HG02678 (cell line): ENCODE results near the gene SCARF1.
A peak's percentile ranks its signal among the peaks of the same experiment; 100 is the strongest.

ENCODE experiments used
- ATAC-seq: cut with Tn5 transposase; IDR thresholded peaks from one replicate; pipeline ENCODE4 v1.9.1; 2021; ENCODE audit warnings: mild to moderate bottlenecking, moderate library complexity; ENCODE audit not compliant: unreplicated experiment

The SCARF1 gene

DNA sequence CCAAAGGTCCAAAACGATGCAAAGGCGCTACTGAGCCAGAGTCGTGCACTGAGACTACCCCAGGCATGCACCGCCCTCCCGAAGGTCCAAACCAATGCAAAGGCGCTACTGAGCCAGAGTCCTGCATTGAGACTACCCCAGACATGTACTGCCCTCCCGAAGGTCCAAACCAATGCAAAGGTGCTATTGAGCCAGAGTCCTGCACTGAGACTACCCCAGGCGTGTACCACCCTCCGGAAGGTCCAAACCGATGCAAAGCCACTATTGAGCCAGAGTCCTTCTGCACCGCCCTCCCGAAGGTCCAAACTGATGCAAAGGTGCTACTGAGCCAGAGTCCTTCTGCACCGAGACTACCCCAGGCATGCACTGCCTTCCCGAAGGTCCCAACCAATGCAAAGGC, 44.0 kb downstream of the SCARF1 start:
- ATAC-seq, result no peak

DNA sequence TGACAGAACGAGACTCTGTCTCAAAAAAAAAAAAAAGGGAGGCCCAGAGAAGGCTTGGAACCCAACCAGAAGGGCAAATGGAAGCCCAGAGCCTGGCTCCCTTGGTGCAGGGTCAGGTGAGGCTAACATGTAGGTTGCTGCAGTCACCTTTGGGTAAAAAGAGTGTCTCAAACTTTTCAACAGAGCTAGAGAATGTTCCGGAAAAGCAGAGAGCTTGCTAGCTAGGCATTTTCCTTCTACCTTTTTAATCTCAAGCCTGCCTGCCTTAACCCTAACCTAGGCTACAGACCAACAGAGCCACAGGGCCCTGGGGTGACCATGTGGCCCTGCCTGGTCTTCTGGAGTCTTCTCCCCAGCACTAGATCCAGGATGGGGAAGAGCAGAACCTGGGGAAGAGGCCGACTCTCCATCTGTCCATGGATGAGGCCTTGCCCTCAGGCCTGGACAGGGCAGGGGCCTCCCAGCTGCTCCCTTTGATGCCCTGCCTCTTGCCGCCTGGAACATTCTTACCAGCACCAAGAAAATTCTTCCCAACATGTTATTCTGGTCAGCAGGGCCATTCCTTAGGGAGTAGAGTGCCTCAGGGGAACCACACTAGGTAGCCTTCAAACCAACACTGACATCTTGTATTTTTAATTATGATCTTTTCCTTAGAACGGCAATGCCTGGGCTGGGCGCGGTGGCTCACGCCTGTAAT, 47.0 kb downstream of the SCARF1 start:
- no peak for ATAC-seq

GRCh38 chr17:1597861-1598342, 47.6 kb downstream of the SCARF1 start:
- no peak for ATAC-seq

- no peak for ATAC-seq
Measured at GRCh38 chr17:1593630-1593931, 52.0 kb downstream of the SCARF1 start.

GRCh38 chr17:1592751-1593629, 52.5 kb downstream of the SCARF1 start:
- ATAC-seq, result peak; percentile 78

GRCh38 chr17:1591474-1592090, 54.0 kb downstream of the SCARF1 start:
- ATAC-seq, result no peak

- ATAC-seq, result no peak
Measured at GRCh38 chr17:1590747-1591473, 54.6 kb downstream of the SCARF1 start.

DNA sequence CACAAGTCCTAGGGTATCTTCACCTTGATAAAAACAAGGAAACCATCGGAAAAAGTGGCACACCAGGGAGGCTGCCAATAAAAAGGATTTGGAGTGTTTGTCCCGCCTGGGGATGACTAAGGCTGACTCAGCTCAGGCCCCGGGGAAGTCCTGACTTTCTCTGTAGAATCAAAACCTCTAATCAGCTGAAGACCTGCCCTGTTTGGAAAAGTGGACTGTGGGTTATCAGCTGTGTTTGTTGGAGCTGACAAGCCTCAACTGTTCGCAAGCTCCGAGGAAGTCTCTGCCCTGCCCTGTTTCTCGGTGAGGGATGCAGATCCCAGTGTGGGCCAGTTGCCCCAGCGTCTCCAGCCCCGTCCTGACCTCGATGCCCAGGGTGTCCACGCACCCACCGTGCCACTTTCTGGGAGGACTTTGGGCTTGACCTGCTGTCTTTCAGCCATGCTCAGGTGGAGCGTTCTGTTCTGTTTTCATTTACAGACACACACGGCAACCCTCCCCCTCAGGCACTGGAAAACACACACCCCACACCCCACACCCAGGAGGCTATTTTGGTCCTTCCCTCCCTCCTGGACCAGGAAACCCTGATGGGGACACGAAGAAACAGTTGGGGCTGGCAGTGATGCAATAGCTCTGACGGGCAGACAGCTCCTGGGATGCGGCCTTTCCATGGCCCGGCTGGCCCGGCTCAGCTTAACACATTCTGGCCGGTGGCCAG, 55.3 kb downstream of the SCARF1 start:
- ATAC-seq, result no peak

DNA sequence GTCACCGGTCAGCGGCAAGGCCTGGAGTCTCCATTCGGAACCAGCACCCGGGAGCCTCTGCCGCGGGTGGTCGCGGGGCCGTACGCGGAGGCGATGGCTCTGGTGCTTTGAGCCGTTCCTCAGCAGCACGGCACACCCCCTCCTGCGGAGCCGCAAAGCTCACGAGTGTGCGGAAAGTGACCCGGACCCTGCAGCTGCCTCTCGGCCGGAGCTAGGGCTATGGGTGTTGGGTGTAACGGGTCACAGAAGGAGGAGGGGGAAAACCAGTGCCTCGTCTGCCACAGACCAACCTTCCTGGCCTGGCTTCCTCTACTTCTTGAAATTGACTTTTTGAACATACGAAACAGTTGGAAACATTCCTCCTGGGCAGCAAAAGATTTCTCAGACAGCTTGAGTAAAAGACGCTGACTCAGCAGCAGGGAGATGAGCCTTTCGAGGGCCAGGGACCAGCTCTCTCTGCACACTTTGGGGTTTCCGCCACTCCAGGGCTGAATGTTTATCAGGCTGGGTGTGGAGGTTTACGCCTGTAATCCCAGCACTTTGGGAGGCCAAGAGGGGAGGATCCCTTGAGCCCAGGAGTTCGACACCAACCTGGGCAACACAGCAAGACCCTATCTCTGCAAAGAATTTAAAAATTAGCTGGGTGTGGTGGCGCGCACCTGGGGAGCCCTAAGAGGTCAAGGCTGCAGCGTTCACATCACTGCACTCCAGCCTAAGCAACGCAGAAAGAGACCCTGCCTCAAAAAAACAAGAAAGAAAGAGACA, 56.5 kb downstream of the SCARF1 start:
- ATAC-seq, result no peak

DNA sequence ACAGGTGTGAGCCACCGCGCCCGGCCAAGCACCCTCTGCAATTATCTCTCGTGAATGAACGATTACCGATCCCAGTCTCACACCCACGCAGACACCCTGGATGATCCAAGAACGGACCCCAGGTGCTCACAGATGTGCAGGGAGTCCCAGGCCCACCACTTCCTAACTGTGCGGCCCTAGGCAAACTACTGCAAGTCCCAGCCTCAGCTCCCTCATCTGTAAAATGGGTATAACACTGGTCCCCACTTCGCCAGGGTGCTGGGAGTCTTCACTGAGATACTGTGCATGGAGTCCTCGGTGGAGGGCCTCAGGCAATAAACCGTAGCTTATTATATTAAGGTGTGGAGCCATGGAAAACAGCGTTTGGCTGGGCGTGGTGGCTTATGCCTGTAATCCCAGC, 61.4 kb downstream of the SCARF1 start:
- ATAC-seq, result no peak
